ENCODE measurements around the gene KNDC1.
"Not testable (repeated sequence)": the region's sequence is repeated elsewhere in the genome, so short reads cannot be mapped to it uniquely, and the experiment has no call there.

The KNDC1 gene

DNA sequence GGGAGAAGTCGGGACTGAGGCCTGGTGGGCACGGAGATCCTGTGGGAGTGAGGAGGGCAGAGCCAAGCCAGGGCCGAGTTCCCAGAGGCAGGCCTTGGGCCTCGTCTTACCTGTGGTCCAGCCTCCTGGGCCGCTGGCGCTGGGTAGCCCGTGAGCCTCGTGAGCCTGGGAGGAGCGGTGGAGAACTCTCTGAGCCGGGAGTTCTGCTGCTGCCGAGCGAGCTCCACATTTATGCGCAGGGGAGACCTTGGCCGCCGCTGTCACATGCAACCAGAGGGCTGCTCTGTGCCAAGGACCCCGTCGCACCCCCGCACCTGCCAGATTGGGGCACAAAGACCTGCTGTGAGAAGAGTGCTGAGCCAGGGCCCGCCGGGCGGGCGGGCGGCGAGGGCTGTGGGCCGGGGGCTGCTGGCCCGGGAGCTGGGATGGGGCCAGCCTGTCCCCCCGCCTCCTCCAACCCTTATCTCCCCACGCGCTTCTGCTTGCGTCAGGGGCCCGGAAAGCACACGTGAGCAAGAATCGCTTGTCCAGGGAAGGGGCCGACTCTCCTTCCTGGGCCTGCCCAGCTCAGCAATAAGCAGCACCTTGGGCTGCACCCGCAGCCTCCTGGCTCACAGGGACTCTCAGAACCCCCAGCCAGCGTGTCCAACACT is 87.8 kb downstream of the KNDC1 start:
- DNase-seq = no peak

DNA sequence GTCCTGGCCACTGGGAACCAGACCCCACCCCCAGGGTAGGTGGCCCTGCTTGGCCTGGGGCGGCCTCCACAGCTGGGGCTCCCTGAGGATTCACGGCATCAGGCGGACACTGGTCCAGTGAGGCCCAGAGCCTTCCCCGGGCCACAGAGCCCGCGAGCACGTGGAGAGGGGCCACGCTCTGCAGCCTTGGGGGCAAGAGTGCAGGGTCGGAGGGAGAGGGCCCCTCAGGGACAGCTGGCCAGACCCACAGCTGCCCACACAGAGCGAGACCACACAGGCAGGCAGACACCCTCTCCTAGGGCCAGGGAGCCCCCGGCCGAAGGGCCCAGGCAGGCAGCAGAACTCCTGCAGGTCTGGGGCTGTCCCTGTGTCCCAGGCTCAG is 88.3 kb downstream of the KNDC1 start:
- DNase-seq = no peak

DNA sequence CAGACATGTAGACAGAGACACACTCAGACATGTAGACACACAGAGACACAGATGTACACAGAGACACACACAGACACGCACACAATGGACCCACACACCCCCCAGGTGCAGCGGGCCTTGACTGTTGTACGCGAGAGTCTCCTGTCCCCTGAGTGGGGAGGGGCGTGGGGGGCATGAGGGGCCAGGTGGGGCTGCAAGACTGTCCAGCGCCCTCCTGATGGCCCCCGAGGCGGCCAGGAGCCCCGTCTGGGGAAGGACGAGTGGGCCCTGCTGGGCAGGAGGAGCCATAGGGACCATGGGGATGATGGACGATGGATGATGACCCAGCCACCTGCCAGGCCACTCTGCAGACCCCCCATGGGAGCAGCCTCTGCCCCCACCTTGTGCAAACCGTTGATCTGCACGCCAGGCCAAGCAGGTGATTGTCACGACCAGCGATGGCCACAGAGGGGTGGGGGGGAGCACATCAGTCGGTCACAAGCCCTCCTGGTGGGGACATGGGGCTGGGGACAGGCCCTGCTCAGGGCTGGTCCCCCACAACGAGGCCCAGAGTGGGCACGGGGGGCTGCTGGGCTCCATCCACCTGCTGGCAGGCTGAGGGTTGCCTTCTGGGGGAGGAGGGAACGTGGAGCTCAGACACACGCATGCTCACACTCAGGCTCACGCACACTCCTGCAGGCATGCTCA is 89.2 kb downstream of the KNDC1 start:
- DNase-seq = no peak

DNA sequence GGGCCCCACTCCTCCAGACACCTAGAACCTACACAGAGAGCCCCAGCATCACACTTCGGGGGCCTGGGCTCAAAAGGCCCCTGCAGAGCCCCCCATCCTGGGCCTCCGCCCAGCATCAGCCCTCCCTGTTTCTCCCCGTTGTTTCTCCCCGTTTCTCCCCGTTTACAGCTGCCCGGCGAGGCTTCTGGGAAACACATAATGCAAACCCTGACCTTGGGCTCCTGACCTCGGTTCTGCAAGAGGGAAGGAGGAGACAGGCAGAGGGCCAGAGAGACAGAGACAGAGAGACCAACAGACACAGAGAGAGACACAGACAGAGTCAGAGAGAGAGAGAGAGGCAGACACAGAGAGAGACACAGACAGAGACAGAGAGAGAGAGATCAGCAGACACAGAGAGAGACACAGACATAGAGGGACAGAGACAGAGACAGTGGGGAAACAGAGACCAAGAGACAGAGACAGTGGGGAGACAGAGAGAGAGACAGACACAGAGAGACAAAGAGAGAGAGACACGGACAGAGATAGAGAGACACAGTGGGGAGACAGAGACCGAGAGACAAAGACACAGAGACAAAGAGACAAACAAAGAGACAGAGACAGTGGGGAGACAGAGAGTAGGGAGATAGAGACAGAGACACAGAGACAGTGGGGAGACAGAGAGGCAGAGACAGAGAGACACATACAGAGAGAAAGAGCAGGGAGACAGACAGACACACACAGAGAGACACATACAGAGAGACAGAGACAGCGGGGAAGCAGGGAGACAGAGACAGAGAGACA is 90.1 kb downstream of the KNDC1 start:
- DNase-seq = no peak

DNA sequence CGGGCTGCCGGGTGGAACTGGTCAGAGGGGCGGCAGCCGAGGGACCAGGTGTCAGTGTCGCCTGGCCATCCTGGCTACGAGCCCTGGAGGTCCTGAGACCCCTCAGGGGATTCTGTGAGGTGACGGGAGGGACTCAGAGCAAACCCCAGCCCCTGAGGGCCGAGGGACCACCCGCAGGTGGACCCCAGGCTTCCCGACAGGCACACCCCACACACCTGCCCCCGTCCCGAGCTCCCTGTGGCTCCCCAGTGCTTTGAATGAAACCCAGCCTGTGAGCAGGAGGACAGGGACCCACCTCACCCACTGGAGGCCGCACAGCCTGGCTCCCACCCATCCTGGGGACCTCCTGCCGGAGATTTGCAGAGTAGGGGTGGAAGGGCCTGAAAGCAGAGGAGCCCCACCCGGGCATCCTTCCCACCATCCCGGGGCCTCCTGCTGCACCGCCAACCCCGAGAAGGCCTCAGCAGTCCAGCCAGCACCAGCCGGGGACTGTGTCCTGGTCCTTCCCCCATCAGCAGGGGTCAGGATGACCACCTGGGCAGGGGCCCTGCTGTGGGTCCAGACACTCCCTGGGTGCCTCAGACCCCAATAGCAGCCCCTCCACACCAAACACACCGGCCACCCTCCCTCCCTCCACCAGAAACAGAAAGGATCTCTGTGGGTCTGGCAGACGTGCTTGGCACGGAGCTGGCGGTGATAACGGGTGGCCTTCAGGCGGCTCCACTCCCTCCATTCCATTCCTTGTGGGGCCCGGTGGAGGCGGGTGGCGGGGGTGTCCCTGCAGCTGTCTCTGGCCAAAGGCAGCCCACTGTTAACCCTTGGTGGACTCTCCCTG is 91.6 kb downstream of the KNDC1 start:
- no peak for DNase-seq

DNA sequence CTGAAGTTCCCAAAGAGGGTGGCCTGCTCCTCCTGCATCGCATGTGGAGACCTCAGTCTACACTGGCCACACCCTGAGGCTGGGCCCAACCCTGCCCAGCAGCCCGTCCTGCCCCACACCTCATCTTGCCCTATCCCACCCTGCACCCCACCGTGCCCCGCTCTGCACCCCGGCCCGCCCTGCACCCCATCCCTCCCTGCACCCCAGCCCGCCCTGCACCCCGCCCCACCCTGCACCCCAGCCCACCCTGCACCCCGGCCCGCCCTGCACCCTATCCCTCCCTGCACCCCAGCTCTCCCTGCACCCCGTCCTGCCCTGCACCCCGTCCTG is 92.2 kb downstream of the KNDC1 start:
- no peak for DNase-seq

DNA sequence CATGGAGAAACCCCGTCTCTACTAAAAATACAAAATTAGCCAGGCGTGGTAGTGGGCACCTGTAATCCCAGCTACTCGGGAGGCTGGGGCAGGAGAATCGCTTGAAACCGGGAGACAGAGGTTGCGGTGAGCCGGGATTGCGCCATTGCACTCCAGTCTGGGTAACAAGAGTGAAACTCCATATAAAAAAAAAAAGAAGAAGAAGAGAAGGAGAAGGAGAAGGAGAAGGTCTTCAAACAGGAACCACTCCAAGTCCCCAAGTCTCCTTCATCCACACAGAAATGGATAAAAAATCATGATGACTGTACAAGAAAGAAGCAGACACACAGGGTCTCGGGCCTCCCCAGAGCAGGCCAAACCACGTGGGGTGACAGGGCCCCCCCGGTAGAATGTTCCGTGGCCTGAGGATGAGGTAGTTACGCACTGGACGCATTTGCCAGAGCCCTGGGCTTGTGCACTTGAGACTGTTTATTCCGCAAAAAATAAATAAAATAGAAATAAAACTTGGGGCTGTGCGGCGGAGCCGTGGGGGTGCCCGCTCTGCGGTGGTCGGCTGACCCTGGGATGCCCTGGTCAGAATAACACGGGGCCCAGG is 93.4 kb downstream of the KNDC1 start:
- no peak for DNase-seq

DNA sequence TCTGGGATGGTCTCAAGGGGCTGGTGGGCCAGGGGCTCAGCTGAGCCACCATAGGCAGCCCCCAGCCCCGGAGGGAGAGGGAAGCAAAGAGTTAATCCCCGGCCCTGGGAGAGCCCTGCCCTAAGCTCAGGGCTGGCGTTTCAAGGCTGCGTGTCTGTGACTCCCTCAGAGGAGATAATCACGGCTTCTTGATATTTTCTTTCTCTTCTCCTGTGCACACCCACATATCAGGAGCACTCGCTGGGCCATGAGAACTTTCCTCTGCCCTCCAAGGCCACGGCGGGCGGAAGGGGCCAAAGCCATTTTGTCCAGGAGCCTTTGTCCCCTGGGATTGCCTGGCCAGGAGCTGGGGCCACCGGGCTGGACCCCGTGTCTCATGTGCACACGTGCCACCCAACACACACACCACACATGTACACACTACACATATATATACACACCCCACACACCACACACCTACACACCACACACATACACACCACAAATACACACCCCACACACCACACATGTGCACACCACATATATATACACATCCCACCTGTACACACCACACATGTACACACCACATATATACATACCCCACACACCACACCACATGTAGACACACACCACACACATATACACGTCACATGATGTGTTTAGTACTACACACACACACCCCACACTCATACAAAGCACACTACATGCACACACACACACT is 94.6 kb downstream of the KNDC1 start:
- DNase-seq = no peak

DNA sequence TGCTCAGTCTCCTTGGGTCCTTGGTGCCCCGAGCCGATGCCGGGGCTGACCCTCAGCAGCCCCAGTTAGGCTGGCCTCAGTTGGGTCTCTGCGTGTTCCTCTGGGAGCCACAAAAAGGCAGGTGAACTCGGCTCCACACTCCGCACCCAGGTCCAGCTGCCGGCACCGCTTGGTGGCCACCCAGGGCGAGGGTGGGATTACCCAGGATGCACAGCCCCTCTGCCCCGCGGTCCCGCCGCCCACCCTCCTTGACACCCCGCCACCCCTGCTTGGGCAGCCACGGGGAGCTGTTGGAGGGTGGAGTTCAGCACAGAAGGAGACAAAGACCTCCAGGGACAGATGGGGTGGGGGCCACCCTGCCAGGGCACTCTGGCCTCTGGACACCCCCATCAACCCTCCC is 95.3 kb downstream of the KNDC1 start:
- no peak for DNase-seq

DNA sequence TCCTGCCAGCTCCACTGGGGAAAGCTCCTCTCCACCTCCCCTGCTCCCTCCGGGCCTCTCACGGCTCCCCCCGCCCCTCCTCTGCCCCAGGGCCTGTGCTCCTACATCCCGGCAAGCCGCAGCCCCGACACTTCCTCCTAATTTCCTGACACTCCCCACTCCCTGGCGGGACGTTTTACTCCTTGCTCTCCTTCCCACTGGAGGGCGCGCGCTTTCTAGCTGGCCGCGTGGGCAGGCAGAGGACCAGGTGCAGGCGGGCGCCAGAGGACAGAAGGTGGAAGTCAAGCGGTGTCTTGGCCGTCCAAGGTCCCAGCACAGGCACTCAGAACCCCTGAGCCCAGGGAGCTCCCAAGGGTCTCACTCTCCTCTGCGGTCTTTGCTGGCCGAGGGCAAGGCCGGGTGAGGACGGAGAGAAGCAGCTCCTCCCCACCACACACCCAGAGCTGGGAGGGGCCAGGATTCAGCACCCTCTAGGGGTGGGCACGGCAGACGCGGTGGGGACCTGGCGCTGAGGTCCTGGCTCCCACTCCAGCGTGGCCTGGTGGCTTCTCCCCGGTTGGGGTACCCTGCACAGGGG is 97.6 kb downstream of the KNDC1 start:
- no peak for DNase-seq

DNA sequence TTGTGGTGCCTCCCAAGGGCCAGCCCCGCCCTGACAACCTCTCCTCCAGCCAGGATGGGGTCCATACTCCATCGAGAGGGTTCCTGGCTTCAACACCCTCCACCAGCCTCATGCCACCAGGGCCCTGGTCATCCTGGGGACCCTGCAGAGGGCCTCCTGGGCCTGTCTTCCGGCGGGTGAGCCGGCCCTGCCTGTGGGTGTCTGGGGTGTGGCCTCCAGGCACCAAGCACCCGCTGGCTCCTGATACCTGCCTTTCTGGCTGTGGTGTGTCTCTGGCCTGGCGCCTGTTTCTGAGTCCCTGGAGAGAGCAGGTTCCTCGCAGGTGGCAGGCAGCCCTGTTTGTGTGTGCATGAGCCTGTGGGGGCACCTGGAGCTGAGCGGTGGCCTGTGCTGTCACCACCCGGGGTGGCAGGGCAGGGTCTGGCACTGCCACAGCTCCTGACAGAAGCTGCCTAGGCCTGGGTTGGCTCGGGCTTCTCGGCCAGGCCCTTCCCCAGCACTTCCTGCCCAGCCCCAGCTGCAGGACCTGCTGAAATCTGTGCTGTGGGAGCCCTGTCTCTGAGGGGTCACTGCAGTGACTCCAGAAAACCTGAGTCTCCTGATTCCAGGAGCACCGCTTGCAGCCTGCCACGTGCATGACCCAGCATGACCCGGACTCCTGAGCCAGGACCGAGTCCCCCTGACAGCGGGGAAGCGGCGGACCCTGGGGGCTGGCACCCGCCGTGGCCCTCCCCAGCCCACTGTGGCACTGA is 98.2 kb downstream of the KNDC1 start:
- peak; percentile 76 for DNase-seq

DNA sequence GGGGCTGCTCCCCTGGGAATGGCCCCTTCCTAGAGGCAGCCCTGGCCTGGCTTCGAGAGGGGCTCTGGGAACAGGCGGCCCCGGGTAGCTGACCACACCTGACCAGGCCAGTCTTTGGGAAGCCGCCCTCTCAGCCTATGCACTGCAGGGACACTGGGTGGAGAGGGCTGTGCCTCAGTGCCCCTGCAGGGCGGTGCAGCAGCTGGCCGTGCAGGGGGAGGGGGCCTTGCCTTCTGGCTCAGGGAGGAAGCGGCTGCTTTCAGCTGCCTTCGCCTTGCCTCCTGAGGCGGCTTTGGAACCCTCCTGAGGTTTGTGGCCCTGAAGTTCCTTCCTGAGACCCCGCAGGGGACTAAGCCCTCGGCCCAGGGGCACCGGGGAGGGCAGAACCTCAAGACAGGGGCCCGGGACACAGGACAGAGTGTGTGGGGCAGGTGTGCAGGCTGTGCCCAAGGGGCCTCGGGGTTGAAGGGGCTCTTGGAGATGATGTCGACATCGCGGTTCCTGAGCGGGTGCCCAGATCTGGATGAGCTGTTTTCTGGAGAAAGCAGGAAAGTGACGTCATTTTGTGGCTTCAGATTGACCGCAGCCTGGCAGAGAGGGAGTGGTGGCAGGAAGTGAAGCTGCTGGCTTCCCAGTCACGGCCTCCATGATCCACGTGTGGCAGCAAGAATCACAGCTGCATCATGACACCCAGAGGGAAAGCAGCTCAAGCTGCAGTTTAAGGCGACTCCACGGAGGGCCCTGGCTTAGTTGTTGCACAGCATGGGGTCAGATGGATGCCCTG is 99.0 kb downstream of the KNDC1 start:
- DNase-seq = peak; percentile 93

DNA sequence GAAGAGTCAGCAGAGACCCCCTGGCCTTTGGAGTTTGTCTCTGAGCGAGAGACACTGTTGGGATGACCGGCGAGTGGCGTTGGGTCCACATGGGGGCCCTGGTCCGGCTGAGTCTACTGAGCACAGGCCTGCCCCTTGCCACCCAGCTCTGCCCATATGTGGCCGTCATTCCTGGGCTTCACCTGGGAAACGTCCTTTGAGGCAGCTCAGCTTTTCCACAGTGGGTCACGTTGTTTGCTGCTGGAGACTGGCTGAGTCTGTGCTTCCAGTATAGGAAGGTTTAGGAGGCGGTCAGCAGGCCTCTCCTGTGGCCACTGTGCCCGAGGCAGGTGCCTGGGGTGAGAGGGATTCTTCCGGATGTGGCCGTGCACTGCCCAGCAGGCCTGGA is 99.6 kb downstream of the KNDC1 start:
- DNase-seq = no peak

DNA sequence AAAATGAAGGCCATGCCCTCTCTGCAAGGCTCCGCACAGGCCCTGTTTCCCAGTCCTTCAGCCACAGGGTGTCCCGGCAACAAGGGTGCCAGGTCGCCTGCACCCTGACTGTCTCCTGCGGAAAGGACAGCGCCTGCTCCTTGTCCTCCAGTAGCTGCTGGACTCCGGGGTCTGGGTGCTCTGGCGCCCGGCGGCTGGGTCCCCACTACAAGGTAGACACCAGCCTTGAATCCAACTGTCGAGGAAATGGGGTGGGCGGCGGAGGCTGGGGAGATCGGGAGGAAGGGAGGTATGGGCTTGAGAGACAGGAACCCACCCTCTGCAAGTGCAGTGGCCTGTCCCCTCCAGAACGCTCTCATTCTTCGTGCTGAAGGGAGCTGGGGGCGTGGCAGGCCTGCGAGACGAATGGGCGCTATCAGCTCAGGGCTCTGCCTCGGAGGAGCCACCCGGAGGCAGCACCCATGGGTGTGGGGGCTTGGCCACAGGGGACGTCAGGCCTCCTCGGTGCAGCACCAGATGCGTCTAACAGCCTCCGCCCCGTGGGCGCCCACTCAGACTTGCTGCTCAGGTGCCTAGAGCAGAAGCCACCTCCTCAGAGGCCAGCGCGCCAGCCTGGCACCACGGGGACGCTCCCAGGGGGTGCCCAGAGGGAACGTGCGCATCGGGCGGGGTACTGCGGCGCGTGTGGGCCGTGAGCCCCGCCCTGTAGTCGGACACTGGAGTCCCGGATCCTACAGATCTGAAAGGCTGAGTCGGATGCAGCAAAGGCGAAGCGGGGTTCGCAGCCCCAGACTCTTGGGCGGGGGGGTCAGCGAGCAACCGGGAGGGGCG is 101.1 kb downstream of the KNDC1 start:
- DNase-seq = peak; percentile 86

DNA sequence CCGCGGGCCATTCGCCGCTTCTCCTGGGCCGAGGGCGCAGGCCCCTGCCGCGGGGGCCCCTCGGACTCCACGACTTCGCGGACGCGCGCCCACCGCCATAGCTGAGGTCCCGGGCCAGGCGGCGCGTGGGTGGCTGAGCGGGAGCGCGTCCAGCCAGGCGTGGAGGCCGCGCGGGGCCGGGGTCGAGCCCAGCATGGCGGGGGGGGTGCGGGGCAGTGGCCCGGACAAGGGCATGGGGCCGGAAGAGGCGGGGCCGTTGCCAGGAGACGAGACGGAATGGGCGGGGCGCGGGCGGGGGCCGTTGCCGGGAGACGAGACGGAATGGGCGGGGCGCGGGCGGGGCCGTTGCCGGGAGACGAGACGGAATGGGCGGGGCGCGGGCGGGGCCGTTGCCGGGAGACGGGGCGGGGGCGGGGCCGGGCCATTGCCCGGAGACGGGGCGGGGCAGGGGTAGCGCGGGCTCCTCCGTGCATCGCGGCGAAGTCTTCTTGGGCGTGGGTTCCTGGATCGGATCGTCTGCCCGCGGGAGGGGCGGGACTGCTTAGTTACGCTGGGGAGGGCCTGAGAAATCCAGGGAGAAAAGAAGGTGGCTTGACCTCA is 101.8 kb downstream of the KNDC1 start:
- peak; percentile 93 for DNase-seq

DNA sequence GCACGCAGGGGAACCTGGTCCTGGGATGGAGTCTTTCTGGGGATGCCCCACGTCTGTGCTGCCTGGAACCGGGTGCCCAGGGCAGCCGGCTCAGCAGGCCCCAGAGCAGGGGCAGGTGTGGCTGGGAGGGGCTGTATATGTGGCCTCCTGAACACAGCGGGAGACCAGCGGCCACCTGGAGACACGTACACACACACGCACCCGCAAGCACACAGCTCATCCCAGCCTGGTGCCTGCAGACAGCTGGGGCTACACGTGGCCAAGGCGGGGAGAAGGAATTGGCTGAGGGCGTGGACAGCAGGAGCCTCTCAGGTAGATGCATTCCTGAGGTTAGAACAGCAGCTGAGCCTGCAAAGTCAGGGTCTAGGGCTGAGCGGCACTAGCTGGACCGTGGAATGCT is 102.7 kb downstream of the KNDC1 start:
- no peak for DNase-seq

DNA sequence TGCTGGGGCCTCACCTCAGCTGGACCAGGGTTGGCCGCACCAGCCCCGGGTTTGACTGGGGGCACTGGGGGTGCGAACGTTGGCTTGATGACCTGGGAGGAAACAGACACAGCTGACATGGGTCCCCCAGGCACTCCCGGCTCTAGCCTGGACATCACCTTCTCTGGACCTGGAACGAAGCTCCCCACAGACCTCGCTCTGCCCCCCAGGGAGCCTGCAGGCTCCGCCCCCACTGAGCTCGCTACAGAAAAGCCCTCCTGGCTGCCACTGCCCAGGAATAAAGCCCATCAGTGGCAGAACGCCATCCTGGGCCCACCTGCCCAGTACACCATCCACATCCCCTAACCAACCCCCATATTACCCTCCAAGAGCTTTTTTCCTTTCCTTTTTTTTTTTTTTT is 103.7 kb downstream of the KNDC1 start:
- DNase-seq = no peak

DNA sequence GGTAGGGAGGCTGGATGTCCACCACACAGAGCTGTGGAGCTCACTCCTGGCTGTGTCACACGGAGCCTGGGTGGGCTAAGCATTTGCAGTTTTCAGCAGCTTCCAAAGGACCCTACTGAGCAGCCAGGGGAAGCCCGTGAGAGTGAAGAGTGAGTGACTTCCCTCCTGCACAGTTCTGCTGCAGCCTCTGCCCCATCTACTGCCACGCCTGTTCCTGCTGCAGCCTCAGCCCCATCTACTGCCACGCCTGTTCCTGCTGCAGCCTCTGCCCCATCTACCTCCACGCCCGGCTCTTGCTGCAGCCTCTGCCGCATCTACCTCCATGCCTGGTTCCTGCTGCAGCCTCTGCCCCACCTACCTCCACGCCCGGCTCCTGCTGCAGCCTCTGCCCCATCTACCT is 104.4 kb downstream of the KNDC1 start:
- peak; percentile 78 for DNase-seq

DNA sequence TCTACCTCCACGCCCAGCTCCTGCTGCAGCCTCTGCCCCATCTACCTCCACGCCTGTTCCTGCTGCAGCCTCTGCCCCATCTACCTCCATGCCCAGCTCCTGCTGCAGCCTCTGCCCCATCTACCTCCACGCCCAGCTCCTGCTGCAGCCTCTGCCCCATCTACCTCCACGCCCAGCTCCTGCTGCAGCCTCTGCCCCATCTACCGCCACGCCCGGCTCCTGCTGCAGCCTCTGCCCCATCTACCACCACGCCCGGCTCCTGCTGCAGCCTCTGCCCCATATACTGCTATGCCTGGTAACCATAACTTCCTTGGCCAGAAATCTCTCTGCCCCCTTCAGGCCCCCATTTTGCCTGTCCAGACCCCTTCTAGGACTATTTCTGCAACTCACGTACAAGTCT is 105.0 kb downstream of the KNDC1 start:
- not testable (repeated sequence) for DNase-seq
